ENCODE data around the gene DNAH17.

The DNAH17 gene

DNA sequence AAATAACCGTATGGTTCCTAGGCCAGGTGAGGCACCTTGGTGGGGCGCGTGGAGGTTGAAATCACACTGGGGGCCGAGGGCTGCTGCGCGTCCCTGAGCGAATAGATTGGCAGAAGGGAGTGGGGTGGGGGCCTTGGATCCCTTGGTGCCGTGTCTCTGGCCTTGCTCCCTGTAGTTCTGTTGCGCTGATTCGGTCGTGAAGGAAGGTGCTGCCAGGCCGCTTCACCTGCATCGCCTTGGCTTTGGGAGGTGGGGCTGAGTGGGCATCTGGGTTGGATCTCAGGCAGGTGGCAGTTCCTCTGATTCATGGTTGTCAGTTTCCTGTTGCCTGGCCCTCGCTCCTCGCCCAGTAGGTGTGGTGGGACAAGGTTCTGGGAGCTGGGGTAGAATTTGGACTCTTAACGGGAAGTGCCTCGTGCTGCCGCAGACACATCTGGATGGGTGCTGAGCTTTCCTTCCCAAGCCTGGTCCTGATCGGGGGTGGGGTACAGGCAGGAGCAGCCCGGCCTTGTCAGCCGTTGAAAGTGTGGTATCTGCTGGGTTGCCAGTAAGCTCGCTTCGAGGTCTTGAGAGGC lies 168.6 kb downstream of the DNAH17 start:
- peak; percentile 29 for DNase-seq

DNA sequence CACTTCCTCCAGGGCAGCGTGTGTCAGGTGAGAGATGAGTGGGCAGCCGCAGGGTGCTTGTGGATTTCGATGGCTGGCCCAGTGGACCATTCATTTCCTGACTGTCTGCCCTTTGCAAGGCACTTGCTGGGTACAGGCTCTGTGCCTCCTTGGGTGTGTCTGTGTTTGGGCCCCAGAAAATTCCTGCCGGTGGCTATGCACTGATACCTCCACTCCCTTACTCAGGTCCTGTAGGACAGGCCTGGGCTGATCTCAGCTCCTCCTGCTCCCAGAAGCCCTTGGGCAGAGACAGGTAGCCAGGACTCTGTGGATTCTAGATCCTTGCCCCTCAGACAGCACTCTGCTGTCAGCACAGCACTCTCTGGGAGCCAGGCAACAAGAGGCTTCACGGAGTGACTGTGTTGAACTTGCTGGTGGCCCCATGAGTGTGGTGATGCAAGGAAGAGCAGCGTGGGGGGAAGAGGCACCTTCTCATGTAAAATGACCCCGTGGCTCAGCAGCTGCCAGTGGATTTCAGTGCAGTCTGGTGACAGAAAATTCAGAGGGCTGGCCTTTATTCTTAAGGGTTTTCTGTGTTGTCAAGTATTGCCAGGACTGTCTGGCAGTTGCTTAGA lies 169.7 kb downstream of the DNAH17 start:
- DNase-seq, result peak; percentile 9

DNA sequence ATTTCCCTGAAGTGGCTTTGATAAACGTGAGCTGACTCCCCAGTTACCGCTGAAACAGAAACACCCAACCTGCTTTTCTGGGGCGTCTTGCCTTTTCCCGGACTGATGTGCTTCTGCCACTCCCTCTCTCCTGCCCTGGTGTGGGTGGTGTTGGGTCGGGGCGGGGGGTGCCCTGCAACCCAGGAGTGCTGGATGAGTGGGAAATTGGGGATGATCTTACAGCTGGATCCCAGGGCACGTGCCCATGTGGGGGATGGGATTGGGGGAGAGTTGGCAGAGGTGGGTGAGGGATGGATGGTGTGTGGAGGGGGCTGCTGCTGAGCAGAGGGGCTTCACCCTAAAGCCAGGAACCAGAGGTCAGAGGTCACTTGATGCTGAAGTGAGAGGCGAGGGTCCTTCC lies 170.3 kb downstream of the DNAH17 start:
- no peak for DNase-seq

DNA sequence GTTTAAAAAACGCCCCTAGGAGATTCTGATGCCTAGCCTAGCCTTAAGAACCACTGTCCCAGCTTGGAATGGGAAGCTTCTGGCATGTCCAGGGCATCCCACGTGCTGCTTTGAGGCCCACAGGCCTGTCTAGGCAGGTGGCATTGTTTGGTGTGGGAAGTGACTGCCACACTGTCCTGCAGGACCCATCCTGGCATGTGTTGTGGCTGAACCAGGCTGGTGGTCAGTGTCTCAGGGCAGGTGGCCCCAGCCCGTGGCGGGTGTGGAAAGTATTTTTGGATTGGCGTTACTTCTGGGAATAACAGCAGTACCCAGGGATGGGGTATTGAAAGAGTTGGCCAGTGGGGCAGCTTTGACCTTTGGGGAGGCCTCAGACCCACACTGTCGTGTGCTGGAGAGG lies 170.8 kb downstream of the DNAH17 start:
- no peak for DNase-seq

DNA sequence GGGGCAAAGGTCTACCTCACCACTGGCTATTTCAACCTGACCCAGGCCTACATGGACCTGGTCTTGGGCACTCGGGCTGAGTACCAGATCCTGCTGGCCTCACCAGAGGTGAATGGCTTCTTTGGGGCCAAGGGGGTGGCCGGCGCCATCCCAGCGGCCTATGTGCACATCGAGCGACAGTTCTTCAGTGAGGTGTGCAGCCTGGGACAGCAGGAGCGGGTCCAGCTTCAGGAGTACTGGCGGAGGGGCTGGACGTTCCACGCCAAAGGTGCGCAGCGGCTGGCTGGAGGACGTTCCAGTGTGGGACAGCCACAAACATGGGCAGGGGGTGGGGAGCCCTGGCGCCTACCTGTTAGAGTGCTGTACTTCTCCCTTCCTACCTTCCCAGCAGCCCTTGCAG lies 173.4 kb downstream of the DNAH17 start:
- DNase-seq, result no peak

DNA sequence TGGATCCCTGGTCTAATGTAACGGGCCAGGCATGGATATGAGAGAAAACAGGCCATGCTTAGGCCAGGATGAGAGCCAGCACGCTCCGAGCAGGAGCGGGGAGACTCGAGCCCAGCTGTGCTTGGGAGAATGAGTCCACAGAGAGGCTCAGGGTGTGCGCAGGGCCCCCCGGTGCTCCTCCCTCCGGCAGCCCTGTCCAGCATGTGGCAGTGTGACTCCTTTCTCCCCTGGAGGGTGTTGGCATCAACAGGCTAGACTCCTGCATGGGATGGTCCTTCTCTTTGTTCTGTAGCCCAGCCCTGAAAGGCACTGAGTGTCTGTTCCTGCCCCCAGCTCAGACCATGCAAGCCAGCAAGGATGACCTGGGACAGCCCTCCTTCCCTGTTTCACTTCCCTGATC lies 175.3 kb downstream of the DNAH17 start:
- no peak for DNase-seq

DNA sequence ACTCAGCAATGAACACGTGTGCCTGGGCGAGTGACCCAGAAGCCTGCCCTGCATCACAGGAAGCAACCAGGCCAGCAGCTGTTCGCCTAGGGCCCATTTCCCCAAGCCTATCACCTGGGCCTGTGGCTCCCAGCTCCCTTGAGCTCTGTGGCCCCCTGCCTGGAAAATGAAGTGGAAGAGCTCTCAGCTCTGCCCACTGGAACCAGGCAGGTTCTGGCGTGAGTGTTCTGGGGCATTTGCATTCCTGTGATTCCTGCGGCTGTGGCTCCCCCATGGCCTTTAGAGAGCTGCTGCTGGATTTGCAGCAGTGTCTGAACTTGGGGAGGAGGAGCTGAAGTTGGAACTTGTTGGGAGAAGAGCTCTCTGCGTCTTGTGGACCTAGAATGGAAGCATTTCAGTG lies 175.9 kb downstream of the DNAH17 start:
- peak; percentile 36 for DNase-seq

DNA sequence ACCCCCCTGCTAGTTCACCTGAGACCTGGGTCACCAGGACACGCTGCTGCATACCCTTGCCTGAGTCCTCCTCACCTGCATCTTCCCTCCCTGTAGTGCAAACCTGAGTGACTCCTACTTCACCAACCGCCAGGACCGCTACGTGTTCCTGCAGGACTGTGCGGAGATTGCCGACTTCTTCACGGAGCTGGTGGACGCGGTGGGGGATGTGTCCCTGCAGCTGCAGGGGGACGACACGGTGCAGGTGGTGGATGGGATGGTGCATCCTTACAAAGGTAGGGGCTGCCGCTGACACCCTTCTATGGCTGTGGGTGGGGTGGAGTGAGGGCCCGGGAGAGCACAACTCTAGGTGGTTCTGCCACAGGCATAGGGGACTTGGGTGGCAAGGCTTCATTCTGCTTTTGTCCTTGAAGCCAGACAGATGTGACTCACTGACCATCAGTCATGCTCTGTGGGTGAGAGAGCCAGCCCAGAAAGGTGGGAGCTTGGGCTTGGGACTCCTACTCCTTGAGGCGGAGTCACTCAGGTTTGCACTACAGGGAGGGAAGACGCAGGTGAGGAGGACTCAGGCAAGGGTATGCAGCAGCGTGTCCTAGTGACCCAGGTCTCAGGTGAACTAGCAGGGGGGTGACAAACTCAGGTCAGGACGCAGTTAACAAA lies 176.5 kb downstream of the DNAH17 start:
- DNase-seq, result peak; percentile 36

DNA sequence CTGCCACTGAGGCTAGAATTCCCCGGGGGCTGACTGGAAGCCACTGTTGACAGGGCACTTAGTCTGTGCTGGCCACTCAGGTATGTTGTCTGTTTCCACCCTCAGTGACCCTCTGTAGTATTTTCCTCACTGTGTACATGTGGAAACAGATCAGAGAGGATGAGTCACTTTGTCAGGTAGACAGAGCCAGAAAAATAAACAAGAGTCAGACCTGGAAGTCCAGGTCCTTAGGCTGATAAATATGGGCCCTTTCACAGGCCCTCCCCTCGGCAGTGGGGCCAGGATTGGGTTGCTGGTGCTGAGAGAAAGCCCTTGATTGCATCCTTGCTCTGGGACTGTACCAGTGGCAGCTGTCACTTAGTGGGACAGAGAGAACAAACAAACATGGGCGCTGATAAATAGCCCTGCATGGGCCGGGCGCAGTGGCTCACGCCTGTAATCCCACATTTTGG lies 177.5 kb downstream of the DNAH17 start:
- no peak for DNase-seq

DNA sequence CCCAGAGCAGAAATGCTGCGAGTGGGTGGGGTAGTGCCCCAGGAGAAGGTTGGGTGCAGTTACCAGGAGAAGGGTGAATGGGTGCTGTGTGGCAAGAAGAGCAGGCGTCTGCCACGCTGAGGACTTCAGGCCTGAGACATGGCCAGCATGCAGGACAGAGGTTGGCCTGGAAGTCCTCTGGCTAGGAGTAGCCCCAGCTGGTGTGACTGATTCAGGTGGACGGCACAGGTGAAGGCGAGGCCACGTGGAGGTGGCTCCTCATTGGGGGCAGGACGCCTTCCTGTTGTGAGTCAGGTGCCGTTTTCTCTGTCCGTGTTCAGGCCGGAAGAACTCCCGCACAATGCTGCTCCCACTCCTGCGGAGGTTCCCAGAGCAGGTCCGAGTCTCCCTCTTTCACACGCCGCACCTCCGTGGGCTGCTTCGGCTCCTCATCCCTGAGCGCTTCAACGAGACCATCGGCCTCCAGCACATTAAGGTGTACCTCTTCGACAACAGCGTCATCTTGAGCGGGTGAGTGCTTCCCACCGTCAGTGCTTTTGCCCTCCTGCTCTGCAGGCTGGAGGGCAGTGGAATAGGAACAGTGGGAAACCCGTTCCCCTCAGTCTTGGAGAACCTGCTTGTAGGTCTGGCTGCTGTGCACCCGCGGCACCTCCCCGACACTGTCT lies 178.0 kb downstream of the DNAH17 start:
- no peak for DNase-seq

DNA sequence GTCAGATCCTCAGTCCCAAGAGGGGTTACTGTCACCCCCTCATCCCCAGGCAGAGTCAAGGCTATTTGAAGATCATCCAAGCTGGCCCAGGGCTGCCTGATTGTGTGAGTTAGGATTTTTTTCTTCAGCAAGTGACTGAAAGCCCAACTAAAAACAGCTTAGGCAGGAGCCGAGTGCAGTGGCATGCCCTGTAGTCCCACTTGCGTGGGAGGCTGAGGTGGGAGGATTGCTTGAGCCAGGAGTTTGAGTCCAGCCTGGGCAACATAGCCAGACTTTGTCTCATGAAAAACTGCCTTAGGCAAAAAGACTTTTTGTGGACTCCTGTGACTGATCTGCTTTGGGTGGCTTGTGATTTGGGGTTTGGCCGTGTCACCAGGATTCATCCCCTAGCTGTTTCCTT lies 178.8 kb downstream of the DNAH17 start:
- no peak for DNase-seq

DNA sequence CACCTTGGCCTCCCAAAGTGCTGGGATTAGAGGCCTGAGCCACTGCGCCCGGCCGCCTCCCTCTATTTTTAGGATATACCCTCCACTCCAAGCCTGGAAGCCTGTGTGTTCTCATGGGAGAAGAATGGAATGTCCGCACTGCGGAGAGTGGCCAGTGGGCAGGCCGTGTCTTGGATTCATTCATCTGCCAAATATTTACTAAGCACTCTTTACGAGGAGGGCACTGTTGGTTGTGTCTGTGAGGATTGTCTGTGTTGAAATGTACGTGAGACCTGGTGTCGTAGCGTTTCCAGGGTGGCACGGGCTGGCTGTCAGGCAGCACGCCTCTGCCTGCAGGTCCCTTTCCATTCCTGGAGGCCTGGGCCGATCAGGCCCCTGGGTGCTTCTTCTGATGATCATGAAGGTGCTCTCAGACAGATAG lies 179.5 kb downstream of the DNAH17 start:
- DNase-seq, result no peak

DNA sequence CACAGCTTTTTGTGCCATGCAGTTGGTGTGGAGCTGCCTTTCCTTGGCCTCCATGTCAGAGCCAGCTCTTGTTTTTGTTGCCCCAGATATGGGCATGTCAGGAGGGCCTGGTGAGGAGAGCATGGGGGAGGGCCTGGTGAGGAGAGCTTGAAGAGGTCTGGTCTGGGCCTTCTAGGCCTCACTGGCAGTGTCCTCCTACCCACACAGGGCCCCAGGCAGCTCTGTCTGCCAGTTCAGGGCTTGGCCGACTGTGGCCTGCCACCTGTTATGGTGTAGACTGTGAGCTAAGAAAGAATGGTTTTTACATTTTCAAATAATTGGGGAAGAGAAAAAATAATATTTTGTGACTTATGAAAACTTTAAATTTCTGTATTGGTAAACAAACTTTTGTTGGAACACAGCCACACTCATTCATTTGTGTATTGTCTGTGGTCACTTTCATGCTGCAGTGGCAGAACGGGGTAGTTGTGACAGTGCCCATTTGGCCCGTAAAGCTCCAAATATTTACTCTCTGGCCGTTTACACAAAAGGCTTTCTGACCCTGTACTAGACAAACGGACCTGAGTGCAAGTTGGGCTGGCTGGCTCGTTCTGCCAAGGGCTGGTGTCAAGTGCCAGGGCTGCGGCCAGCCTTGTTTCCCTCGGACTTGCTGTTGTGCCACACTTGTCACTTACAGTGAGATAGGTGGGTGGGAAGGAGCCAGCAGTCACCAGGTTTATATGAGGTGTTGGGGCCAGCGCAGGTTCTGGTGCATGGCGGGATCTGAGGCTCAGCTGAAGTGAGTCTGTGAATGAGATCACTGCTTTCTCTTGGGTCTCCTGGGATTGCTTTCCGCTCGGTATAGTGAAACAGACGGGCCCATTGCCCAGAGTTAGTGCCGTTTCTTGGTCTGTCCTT lies 180.5 kb downstream of the DNAH17 start:
- no peak for DNase-seq

DNA sequence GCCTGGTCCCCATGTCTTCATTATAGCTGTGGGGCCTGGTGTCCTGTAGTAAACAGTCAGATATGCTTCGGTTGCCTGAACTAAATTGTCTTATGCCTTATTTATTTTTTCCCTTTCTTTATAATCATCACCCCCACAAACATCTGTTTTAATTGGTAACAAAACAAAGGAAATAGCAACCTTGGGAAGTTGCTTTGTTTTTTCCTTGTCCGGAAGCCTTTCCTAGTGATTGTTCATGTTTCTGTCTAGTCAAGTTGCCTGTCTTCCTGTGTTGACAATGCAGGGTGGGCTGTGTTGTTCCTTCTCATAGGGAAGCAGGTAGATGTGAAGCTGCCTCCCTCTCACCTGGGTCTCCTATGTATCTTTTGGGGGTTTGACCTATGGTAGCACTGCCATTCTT lies 182.0 kb downstream of the DNAH17 start:
- no peak for DNase-seq

DNA sequence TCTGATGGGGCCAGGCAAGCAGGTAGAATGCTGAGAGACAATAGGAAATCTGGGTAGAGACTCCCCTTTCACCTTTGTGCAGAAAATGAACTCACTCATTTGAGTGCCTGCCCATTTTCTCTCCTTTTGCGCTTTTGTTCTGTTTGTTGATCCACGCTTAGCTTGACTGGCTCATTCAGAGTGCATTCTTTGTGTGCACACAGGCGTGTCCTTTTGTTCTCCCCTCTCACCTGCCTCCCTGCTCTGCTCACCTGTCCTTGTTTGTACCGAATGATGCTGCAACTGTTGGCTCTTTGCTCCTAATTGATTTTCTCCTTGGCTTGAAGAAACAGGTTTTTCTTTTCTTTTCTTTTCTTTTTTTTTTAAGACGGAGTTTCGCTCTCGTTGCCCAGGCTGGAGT lies 183.0 kb downstream of the DNAH17 start:
- peak; percentile 94 for DNase-seq

DNA sequence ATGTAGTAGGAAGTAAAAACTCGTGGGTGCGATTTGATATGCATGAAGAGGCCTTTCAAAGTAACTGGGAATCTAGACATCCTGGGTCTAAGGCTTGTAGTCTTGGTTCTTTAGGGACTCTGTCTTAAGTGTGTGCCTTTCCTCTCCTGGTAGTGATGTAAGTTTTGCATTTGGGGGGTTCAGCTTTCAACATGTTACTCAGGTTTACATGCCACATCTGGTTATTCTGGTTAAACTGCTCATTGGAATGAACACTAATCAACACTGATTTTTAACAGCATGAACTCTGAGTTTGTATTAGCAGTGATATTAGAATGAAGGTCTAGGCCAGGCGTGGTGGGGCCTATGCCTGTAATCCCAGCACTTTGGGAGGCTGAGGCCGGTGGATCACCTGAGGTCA lies 183.6 kb downstream of the DNAH17 start:
- DNase-seq, result no peak

DNA sequence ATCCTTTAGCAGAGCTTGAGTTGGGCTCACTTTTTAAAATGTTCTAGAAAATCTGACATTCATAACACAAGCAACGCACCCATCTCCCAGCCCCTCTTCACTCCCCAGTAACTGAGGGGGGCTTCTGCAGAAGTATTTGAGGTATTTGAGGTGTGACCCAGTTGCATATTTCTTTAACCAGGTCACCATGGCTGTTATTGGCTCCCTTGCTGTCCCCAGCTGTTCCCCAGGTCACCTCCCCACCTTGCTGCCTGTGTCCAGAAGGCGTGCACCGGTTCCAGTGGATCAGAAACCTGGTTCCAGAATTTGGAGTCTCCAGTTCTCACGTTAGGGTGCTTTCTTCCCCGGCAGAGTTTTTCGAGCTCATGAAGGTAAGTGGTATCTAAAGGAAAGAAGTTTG lies 184.9 kb downstream of the DNAH17 start:
- DNase-seq, result no peak

DNA sequence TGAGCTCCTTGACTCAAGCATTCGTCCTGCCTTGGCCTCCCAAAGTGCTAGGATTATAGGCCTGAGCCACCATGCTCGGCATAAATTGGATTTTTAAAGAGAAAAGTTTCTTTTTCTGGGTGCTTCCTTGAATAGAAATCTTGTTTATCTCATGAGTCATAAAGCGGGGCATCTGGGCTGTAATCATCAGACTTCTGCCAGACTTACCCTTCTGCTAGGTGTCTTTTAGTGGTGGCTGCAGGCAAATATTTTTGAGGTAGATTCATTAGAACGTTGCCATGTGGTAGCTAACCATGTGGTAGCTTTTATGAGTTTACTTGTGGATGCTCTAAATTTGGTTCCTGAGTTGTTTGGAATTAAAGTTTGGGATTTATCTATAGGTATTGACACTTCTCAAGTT lies 185.4 kb downstream of the DNAH17 start:
- no peak for DNase-seq

DNA sequence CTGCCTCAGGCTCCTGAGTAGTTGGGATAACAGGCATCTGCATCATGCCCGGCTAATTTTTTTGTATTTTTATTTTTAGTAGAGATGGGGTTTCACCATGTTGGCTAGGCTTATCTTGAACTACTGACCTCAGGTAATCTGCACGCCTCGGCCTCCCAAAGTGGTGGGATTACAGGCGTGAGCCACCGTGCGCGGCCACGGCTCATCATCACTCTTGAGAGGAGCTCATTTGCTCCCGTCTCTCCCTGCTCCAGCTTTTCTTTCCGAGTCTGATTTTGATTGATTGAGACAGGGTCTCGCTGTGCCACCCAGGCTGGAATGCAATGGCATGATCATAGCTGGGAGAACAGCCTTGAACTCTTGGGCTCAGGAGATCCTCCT lies 186.2 kb downstream of the DNAH17 start:
- no peak for DNase-seq

DNA sequence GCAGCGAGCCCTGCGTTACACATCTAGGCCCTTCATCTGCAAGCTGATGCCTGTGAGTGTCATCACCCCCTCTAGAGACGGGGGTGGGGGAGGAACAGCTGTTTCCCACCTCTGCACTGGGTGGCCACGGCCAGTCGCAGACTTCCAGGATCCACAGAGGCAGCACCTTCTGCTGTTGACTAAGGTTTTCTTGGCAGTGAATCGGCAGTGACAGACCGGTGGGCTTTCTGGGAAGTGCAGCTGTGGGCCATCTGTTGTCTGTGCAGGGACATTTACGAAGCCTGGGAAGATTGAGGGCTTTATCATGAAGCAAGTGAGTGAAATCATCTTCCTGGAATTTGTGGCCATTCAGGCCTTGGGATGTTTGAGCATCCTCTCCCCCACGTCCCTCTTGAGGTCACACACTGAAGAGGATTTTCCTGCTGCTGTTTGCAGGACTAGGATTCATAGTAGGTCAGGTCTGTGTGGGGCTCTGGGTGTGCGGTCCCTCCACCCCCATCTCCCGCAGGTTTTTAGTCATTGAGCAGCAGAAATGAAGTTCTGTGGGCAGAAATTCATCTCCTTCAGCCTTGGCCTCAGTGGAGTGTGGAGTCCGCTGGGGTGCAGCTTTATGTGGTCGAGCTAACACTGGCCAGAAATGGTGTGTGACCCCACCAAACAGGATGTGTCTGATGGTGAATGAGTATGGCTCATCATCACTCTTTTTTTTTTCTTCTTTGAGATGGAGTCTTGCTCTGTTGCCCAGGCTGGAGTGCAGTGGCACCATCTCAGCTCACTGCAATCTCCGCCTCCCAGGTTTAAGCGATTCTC lies 186.8 kb downstream of the DNAH17 start:
- DNase-seq, result no peak

DNA sequence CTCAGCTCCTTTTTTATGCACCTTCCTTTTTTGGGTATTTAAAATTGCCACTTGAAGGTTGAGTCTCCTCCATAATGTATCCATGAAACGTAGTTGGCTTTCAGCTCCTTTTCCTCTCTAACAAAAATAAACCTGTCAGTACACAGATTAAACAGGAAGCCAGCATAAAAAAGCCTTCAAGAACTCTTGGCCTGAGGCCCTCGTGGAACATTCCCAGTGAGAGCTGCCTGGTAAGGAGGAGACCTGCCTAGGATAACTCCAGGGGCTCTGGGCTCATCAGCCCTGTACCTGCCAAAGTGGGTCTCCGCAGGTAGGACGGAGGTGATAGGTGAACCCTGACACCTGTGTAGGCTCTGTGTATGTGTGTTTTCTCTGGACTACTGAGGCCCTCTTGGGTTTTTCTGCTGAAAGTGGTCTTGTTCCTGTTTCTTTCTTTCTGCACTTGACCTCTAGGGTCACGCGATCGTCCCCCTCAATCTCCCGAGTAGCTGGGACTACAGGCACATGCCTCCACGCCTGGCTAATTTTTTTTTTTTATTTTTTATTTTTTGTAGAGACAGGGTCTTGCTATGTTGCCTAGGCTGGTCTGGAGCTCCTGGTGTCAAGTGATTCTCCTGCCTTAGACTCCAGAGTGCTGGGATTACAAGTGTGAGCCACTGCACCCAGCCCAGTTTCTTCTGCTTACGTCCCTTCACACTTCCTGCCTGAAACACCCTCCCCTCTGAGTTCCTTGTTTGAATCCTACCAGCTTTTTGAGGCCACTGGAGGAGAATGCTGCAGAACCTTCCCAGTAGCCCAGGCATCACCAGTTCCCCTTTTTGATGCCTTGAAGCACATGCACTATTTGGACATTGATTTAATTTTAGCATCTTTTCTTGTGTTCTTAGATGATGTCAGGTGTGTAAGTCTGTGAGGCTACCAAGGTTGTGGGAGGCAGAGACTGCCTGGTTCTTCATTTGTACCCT lies 188.9 kb downstream of the DNAH17 start:
- DNase-seq, result peak; percentile 47

Data from DMS79 treated with DMSO at 0.1 percent for 48 hours (cell line).